Glomerular visceral epithelial cell (primary cell): ENCODE results near the gene WNT7B.
A peak's percentile ranks its signal among the peaks of the same experiment; 100 is the strongest.

ENCODE experiments used
- DNase-seq: peaks from one replicate; pipeline ENCODE4 v3.0.0-alpha.2; 2016; ENCODE audit errors: extremely low spot score

Gene WNT7B

GRCh38 chr22:45906946-45907345 is 70.0 kb downstream of the WNT7B start:
- no peak for DNase-seq

- peak; percentile 70 for DNase-seq
Observed at GRCh38 chr22:45905924-45906865, 70.8 kb downstream of the WNT7B start.

GRCh38 chr22:45905326-45905923 is 71.5 kb downstream of the WNT7B start:
- DNase-seq: no peak

GRCh38 chr22:45904236-45904635 is 72.7 kb downstream of the WNT7B start:
- DNase-seq: no peak

- peak; percentile 90 for DNase-seq
Observed at GRCh38 chr22:45903355-45904135, 73.4 kb downstream of the WNT7B start.

GRCh38 chr22:45897736-45898135 is 79.2 kb downstream of the WNT7B start:
- no peak for DNase-seq

GRCh38 chr22:45896964-45897538 is 79.9 kb downstream of the WNT7B start:
- DNase-seq: no peak

- DNase-seq: no peak
Observed at GRCh38 chr22:45896153-45896951, 80.6 kb downstream of the WNT7B start.

GRCh38 chr22:45895436-45896152 is 81.4 kb downstream of the WNT7B start:
- no peak for DNase-seq

GRCh38 chr22:45893516-45893915 is 83.4 kb downstream of the WNT7B start:
- no peak for DNase-seq

- no peak for DNase-seq
Observed at GRCh38 chr22:45892681-45893461, 84.1 kb downstream of the WNT7B start.

- DNase-seq: no peak
Observed at GRCh38 chr22:45891996-45892621, 84.9 kb downstream of the WNT7B start.

GRCh38 chr22:45891471-45891995 is 85.4 kb downstream of the WNT7B start:
- no peak for DNase-seq

GRCh38 chr22:45891021-45891421 is 85.9 kb downstream of the WNT7B start:
- no peak for DNase-seq

GRCh38 chr22:45890351-45890635 is 86.7 kb downstream of the WNT7B start:
- no peak for DNase-seq

GRCh38 chr22:45889539-45890350 is 87.2 kb downstream of the WNT7B start:
- no peak for DNase-seq

GRCh38 chr22:45889093-45889538 is 87.8 kb downstream of the WNT7B start:
- DNase-seq: no peak
